ENCODE measurements around the gene PHACTR2.

Gene PHACTR2

DNA sequence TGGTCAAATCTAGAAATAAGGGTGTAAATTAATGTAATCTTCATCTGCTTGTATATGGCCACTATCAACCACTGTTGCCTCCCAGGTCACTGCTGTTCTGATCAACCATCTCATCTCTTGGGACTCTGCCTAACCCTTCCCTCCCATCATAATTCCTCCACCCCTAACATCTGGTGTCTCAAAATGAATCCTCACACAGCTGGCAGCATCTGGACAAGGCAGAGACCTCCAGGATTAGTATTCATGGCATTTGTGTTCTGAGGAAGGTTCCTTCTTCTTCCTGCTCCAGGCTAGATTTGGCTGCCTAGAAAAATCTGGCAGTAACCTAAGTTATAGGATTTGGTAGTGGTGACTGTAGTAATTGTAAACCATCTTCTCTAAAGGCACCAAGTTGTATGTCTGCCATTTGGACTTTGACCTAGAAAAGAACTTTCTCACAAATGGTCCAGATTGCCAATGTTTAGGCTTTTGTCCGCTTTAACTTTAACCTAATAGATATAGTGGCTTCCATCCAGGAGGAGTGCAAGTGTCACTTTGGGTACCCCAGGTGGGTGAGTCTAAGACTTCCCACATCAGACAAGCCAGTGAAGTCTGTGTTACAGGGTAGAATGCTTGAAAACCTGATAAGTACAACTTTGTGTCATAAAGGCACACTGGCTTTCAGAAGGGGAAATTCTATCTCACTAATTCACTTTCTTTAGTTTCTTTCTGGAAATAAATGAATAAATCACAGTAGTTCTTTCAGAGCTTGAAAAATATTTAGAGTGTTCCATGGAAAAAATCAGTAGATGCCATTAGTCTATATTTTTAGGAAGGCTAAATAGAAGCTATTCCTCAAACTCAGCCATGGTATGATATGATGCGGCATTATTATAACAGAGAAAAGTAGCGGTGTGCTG, 3.0 kb upstream of the PHACTR2 start:
- intact Hi-C loops (cut with DNase I), result no loop called here
- DNase-seq, result no peak

DNA sequence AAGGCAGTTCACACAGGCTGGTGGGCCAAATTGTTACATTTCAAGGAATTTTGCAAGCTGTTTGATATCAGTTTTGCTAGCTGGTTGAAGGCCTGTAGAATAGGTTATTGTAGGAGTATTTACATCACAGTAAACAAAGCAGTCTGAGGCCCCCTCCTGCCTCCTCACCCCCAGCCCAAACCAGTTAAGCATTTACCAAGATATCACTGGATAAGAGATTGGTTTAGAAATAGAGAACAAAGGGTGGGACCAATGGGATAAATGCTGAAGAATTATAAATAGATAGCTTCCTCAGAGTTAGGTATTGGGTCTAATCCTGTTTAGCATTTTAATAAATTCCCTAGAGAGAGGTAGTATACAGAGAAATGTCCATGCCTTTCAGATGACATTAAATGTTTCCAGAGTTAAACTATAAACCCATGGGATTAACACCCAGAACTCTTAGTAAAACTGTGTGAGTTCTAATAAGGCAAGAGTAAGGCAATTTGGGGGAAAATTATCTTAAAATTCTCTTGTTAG, 2.3 kb upstream of the PHACTR2 start:
- DNase-seq, result no peak
- intact Hi-C loops (cut with DNase I), result no loop called here

DNA sequence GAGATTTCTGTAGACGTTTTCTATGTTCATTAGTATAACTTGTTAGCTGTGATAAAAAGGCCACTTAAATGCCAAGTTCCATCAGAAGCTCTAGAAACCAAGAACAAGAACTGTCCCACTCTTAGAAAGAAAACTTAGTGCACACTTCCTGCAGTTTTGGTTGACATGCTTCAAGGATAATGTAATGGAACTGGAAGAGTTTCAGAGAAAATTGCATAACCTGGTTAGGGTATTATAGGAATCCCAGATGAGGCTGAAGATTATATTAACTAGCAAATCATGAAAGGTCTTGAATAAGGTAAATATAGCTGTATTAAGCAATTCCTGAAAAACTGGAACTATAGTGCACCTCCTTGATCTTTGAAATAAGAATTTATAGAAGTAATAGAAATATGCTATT, 1.8 kb upstream of the PHACTR2 start:
- DNase-seq, result no peak
- intact Hi-C loops (cut with DNase I), result no loop called here

DNA sequence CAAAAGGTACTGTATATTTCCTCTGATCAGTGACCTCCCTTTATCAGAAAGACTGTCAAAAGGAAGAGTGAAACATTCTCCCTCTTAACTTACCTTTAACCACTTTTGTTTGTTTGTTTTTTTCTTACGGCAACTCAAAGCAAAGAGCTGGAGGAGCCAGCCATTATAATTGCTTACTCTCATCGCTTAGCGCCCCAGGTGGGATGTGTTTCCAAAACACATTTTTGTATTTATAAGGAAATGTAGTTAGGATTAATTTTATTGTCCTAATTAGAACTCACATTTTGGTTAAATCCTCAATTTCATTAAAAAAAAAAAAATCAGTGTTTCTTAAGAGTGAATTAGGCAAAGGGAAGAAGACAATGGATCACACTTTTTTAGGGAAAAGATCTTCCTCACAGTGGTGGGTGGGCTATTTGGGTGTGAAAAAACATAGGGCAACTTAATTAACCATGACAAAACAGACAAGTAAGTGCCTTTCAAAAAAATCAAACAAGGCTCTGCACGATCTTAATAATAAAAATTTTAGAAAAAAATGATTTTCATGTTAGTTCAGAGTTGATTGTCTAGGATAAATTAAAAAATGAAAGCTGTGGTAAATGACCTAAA, 1.2 kb upstream of the PHACTR2 start:
- intact Hi-C loops (cut with DNase I), result no loop called here
- DNase-seq, result no peak

DNA sequence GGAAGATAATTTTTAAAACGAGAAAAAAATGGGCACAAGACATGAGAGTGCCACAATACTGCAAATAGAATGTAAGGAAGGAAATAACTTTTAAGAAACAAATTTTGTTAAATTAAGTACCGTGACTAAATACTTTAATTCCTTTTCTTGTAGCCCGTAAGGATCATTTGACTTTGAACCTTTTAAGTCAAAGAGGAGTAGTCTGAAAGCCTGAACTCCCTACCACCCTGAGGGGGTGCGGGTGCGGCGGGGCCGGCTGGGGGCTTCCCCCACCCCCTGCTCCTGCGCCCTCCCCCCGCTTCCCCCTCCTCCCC, 231 bp upstream of the PHACTR2 start:
- DNase-seq, result no peak
- intact Hi-C loops (cut with DNase I), result no loop called here

DNA sequence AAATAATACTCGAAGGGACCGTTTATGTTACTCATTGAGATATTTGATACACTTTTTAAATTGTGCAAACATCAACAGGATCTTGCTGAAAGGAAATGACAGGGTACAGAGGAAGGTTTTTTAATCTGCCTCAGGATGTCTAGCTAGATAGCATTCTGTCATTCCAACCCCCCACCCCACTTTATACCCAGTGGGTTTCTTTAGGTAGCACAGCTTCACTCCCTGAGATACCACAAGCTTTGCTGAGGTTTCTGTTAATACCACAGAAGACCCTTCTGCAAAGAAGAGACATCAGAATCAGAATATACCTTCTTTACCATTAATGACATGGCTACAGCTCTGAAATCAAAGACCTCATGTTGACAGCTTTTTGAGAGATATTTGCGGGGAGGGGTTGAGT, 1.3 kb downstream of the PHACTR2 start:
- intact Hi-C loops (cut with DNase I), result no loop called here
- DNase-seq, result no peak

DNA sequence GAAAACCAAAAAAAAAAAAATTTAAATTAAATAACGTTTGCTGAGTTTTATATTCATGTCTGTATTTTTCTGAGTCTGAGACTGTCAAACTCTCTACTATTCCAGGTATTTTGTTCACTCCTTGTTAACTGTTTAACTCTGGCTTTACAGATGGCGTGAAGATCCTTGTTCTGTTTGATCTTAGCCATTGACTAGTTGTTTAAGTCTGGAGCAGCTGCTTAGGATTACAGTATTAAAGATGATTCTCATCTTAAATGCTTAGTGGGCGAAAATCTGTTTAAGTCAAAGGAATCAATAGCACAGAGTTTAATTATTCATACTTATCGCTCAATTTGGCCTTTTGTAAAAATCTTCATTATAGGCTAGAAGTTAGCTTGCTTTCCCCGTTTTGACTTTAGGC, 2.4 kb downstream of the PHACTR2 start:
- DNase-seq, result no peak
- intact Hi-C loops (cut with DNase I), result no loop called here

DNA sequence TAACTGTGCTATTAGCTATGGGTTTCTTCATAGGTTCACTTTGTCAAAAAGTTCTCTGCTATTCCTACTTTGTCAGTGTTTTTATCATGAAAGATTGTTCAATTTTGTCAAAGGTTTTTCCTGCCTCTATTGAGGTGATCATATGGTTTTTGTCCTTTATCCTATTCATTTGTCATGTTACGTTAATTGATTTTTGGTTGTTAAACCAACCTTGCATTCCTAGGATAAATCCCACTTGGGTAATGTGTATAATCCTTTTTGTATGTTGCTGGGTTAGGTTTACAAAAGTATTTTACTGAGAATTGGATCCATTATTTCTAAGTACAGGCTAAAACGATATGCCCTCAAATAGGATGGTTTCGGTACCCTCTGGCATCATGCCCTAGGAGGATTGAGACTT, 5.0 kb downstream of the PHACTR2 start:
- no peak for DNase-seq
- intact Hi-C loops (cut with DNase I), result no loop called here

DNA sequence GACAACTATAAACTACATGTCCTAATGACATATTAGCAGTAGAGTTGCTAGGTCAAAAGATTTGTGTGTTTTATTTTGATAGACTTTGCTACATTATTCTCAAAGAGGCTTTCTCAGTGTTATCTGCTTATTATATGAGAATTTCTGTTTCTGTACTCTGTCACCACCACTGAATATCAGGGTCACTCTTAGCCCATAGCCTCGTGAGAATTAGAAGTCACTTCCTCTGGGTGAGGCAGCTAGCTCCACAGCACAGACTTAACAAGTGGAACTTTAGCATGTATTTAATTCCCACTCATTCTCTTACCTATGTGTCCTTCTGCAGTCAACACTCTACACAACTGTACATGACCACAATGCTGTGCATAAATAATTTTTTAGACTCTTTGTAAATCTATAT, 6.7 kb downstream of the PHACTR2 start:
- no peak for DNase-seq
- intact Hi-C loops (cut with DNase I), result no loop called here

DNA sequence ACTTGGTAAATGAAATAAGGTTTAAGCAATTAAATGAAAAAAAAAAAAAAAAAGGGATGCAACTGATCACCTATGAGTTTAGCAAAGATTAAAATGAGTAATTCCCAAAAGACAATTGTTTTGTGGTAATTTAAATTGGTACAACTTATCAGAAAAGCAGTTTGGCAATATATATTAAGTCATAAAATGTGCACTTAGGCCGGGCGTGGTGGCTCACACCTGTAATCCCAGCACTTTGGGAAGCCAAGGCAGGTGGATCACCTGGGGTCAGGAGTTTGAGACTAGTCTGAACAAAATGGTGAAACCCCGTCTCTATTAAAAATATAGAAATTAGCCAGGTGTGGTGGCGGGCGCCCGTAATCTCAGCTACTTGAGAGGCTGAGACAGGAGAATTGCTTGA, 7.9 kb downstream of the PHACTR2 start:
- DNase-seq, result no peak
- intact Hi-C loops (cut with DNase I), result no loop called here

DNA sequence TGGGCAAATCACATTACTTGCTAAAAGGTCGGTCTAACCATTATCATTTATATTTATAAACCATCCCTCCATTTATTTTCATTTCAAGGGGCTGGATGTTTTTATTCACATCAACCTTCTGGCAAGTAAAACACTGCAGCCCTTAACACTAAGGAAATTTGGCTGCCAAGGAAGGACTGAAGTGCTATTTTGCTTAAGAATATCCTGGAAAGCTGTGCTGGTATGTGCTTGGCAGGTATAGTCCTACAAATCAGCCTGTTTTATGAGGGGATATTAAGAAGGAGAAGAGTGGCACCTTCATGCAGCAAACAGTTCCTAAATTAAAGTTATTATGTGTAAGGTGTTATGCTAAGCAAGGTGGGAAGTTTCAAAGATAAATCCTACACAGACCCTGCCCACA, 9.8 kb downstream of the PHACTR2 start:
- DNase-seq, result no peak
- intact Hi-C loops (cut with DNase I), result no loop called here

DNA sequence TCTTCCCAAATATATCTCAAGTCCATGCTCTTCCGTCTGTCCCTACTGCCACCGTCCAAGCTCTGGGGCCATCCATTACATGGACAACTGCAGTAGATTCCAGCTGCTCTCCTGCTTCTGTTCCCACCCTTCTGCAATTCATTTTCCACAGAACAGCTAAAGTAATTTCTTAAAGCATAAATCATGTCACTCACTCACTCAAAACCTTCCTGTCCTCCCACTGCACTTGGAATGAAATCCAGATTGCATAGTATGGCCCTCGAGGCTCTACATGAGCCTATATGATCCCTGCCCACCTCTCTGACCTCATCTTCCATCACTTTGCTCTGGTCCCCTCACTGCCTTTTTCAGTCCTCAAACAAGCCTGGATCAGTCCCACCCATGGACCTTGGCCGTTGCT, 10.9 kb downstream of the PHACTR2 start:
- no peak for DNase-seq
- intact Hi-C loops (cut with DNase I), result no loop called here

DNA sequence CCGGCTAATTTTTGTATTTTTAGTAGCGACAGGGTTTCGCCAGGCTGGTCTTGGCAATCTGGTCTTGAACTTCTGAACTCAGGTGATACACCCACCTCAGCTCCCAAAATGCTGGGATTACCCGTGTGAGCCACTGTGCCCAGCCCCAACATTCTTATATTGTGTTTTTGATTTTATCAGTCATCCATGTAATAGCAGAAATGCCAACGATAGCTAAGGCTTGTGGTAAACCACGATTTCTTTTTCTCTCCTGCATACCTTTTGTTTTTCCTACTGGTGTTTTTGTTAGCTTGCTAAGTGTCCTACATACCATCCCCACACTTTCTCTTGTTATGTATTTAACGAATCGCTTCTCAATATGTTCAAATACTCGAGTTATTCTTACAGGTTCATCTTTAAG, 12.1 kb downstream of the PHACTR2 start:
- intact Hi-C loops (cut with DNase I), result no loop called here

DNA sequence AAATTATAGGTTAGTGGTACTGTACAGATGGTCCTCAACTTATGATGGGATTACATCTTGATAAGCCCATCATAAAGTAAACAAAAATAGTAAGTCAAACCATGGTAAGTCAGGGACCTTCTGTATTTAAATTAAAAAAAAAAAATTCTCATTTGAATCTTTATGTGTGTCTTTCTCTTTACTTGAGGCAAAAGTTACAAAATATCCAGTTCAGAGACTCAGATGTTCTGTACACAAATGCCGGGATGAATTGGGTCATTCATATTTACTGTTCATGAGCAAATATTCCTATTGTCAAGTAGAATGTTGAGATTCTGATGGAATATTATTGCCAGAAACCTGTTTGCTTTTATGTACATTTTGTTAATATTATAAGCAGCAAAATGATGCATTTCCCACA, 13.4 kb downstream of the PHACTR2 start:
- intact Hi-C loops (cut with DNase I), result no loop called here
- DNase-seq, result no peak

More for the DNA sequence above, 12.1 kb downstream of the PHACTR2 start:
- DNase-seq, result no peak

DNA sequence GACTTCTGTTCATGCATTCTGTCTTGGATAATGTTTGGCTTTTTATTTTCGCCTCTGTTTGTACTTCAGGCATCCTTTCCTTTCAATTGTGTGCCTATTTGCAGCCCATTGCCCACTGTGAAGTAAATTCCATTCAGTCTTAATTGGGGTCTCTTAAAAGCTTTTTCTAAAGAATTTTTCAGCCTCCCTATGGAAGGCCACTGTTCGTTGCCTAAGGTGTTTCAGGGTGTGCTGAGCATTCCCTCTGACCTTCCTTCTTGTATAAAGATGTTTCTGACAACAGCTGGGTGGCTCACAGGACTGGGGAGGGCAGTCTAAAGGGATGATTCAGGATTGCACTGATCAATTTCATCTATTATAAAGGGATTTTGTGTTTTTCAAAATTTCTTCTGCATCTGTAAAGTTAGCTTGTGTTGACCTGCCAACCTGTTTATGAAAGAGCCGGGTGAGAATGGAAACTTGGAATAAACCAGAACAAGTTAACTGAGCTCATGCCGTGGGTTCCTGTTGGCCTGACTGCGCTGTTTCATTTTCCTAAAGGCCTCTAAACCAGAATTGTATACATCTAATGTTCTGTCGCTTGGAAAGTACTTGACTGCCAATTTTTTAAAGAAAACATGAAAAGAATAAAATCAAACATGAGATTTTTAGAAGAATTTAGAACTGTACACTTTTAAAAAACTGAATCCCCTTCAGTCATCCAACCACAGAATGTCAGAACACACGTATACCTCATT, 14.3 kb downstream of the PHACTR2 start:
- intact Hi-C loops (cut with DNase I), result no loop called here
- DNase-seq, result no peak

DNA sequence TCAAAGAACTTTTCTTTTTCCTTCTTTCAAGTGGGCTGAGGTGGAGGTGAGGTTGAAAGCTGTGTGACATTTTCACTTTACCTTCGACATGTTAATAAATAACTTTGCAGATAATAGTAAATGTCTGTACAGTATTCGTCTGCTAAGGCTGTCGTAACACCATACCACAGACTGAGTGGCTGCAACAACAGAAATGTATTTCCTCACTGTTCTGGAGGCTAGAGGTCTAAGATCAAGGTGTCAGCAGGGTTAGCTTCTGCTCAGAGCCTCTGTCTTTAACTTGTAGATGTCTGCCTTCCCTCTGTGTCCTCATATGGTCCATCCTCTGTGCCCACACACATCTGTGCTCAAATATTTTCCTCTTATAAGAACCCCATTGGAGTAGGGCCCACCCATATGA, 14.9 kb downstream of the PHACTR2 start:
- intact Hi-C loops (cut with DNase I), result no loop called here
- DNase-seq, result no peak

DNA sequence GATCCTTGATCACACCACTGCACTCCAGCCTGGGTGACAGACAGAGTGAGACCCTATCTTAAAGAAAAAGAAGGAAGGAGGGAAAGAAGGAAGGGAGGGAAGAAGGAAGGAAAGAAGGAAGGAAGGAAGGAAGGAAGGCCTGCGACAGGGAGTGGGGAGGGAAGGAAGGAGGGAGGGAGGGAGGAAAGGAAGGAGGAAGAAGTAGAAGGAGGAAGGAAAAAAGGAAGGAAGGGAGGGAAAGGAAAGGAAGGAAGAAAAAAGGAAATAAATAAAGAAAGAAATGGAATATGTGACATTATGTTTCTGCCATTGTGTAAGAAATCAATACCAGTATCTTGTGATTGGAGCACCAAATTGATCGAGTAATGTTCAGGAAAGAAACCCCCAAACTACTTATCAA, 16.2 kb downstream of the PHACTR2 start:
- intact Hi-C loops (cut with DNase I), result no loop called here
- no peak for DNase-seq

DNA sequence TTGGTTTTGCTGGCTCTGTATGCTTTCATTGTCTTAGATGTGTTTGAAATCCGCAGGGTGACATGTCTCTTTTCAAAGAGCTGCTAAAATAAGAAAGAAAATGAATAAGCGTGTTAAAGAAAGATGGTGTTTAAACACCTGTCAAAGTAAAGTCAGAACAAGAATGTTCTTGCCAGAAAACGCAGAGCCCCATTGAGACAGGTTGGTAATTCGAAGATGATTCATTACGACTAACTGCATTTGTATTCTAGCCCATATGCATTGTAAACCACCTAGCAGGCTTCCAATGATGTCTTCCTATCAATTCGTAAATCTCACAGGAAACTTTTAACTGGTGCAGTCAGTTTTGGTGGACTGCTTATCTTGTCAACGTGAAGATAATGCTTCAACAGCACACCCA, 16.8 kb downstream of the PHACTR2 start:
- intact Hi-C loops (cut with DNase I), result no loop called here
- peak in 8 of 42 donors; percentile 4 to 47 (median 16) for DNase-seq

DNA sequence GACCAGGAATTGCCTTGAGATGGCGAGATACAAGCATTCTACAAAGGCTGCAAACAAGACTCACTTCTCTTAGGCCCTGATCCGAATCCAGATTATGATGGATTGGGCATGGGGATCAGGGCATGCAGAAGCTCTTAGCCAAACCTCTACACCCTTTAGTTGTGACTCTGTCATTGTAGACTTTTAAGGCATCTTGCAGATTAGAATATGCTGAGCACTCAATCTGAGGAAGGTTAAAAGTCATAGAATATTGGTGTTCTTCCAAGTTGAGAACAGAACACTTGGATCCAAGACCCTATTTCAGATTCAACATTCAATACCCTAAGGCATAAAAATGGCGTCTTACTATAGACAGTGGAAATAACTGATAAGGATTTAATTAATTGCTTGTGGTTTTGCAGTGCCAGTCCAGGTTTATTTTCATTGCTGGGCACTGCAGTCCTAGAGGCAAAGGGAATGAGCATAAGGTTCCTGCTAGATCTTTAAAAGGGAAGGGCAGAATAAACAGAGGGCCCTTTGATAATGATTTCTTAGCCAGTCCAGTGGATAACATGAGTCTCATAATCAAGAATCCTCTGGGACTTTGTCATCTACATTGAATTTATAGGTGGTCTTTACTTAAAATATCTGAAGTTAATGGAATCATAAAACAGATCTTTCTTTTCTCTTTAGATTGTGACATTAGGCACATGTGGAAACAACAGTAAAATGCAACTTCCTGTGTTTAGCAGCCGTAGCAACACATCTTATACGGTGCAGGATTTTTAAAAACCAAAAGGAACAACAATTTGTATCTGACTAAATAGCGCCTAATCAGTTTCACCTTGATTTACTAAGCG, 17.6 kb downstream of the PHACTR2 start:
- DNase-seq, result no peak
- intact Hi-C loops (cut with DNase I), result no loop called here
